NCI-H1048 (cell line): ENCODE results near the gene SERPINH1.

Source experiments
- DNase-seq: peaks from one replicate; lab custom pipeline; 2025; lab: John Stamatoyannopoulos, UW

SERPINH1 gene

GRCh38 chr11:75555079-75555811 is 6.8 kb upstream of the SERPINH1 start:
- no peak for DNase-seq

GRCh38 chr11:75556275-75556674 is 5.8 kb upstream of the SERPINH1 start:
- no peak for DNase-seq

- no peak for DNase-seq
Measured at GRCh38 chr11:75557666-75558494, 4.2 kb upstream of the SERPINH1 start.

- no peak for DNase-seq
Measured at GRCh38 chr11:75558939-75559843, 2.9 kb upstream of the SERPINH1 start.

- DNase-seq: no peak
Measured at GRCh38 chr11:75560644-75561043, 1.4 kb upstream of the SERPINH1 start.

- no peak for DNase-seq
Measured at GRCh38 chr11:75561426-75562047, 516 bp upstream of the SERPINH1 start.

- no peak for DNase-seq
Measured at GRCh38 chr11:75562836-75563484, 907 bp downstream of the SERPINH1 start.

GRCh38 chr11:75563501-75563977 is 1.5 kb downstream of the SERPINH1 start:
- DNase-seq: no peak

GRCh38 chr11:75563978-75564552 is 2.0 kb downstream of the SERPINH1 start:
- no peak for DNase-seq

GRCh38 chr11:75565221-75565814 is 3.3 kb downstream of the SERPINH1 start:
- no peak for DNase-seq

- no peak for DNase-seq
Measured at GRCh38 chr11:75565916-75566762, 4.1 kb downstream of the SERPINH1 start.

- DNase-seq: no peak
Measured at GRCh38 chr11:75566763-75567279, 4.8 kb downstream of the SERPINH1 start.

- no peak for DNase-seq
Measured at GRCh38 chr11:75567971-75568370, 5.9 kb downstream of the SERPINH1 start.

GRCh38 chr11:75568616-75569219 is 6.7 kb downstream of the SERPINH1 start:
- no peak for DNase-seq

- no peak for DNase-seq
Measured at GRCh38 chr11:75570559-75571139, 8.6 kb downstream of the SERPINH1 start.

GRCh38 chr11:75571625-75572024 is 9.6 kb downstream of the SERPINH1 start:
- DNase-seq: no peak

GRCh38 chr11:75572744-75573143 is 10.7 kb downstream of the SERPINH1 start:
- no peak for DNase-seq
